HG03060 (cell line): Measurements from ENCODE around the gene ADCY6.

Experiments
- ATAC-seq: cut with Tn5 transposase; IDR thresholded peaks from one replicate; pipeline ENCODE4 v1.9.1; 2021; ENCODE audit warnings: low read depth, moderate number of reproducible peaks; ENCODE audit not compliant: unreplicated experiment

The ADCY6 gene

DNA sequence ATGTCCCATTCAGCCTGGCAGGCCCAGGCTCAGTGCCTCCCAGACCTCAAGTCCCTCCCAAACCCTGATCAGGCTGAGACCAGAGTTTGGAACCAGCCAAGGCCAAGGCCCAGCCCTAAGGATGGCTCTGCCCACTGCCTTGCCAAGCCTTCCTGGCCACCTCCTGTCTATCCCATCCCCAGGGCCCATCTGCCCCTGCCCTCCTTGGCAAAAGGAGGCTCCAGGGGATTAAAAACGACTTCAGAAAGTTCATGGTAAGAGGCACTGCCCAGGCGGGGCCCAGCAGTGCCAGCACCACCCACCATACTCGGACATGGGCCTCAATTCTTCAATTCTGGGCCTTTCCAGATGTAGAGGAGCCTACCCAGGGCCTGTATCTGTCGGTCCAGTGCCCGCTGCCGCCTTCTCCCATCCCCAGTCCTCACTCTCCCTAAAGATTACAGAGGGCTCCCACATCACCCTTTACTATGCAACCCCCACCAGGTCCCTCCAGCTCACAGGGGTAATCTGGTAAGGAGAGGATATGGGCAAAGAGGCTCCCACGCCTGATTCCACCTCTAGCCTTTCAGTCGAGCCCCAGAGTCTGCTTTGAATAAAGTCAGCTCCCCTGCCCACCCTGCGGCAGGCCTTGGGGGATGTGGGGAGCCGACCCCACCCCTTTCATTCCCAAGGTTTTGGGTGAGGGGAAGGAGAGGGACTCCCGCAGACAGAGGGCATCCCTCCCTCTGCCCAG is 932 bp downstream of the ADCY6 start:
- no peak for ATAC-seq

DNA sequence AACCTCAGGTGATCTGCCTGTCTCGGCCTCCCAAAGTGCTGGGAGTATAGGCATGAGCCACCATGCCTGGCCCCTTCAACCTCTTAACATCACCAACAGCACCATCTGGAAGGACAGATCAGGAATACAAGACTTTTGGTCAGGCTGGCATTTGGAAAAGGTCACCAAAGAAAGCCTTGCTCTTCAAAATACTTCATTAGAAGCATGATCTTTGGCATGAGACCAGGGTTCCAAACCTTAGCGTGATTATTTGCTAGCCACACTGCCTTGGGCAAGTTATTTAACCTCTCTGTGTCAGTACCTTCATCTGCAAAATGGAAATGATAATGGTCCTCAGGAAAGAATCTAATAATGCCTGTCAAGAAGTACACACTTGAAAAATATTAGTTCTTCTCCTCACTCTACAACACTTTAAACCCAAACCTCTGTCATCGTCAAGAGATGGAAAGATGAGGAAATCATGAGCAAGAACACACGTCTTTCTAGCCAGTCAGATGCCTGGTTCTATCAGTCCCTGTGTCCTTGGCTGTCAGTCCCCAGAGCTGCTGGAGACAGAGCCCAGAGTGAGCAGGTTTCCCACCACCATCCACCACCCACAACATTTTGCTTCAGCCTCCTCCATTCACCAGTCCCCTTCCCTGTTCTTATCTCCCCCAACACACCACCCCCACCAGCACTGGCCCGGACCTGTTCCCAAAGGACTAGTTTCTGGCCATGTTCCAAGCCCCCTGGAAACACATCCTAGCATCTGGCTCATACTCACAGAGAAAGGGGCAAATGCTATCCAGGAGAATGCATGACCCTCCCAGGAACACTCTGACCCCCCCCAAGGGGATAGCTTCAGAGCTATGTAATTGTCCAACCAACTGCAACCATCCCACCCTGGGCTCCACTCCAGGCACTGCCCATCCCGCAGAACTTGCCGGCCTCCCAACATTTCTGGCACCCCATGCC is 2.0 kb downstream of the ADCY6 start:
- no peak for ATAC-seq

DNA sequence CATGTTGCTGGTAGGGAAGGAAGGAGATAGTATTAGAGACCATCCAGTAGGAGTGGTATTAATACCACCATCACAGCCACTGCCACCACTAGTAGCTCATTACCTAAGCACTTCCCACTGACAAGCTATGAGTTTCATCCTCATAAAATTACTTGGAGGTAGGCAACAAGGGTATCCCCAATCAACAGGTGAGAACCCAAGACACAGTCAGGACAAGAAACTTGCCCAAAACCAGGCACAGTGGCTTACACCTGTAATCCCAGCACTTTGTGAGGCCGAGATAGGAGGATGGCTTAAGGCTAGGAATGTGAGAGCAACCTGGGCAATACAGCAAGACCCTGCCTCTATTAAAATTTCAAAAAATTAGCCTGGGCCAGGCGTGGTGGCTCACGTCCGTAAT is 5.5 kb downstream of the ADCY6 start:
- ATAC-seq, result no peak

DNA sequence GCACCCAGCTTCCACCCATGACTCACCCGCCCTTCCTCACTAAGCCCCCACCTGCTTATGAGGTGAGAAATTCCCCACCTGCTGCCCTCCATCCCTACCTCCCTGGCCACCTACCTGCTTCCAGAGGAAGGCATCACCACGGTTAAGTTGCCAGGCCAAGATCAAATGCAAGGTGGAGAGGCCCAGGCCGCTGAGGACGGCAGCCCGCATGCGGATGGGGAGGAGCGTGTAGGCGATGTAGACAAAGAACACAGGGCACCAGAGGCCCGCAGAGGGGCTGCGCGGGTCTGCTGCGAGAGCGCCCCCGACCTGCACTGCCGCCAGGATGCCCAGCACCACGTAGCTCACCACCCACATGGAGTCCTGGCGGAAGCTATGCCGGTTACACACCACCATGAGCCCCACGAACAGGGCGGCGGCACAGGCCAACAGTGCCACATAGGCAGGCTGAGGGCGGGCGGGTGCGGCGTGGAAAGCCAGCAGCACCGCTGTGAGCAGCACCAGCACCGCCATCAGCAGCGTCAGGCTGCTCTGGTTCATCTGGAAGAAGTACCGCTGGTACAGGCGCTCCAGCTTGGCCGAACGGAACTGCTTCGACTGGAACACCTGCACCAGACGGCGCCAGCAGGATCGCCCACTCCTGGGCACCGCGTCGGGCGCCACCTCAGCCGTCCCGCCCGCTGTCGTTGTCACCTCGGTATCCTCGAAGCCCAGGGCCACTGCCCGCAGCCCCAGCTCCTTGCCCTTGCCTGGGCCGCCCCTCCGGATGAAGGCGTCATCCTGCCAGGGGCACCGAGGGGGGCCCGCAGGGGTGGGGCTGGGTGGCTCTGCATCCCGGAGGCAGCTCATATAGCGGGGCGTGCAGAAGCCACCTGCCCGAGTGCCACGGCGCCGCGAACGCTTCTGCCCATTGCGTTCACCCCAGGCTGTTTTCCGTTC is 6.2 kb downstream of the ADCY6 start:
- ATAC-seq, result no peak

DNA sequence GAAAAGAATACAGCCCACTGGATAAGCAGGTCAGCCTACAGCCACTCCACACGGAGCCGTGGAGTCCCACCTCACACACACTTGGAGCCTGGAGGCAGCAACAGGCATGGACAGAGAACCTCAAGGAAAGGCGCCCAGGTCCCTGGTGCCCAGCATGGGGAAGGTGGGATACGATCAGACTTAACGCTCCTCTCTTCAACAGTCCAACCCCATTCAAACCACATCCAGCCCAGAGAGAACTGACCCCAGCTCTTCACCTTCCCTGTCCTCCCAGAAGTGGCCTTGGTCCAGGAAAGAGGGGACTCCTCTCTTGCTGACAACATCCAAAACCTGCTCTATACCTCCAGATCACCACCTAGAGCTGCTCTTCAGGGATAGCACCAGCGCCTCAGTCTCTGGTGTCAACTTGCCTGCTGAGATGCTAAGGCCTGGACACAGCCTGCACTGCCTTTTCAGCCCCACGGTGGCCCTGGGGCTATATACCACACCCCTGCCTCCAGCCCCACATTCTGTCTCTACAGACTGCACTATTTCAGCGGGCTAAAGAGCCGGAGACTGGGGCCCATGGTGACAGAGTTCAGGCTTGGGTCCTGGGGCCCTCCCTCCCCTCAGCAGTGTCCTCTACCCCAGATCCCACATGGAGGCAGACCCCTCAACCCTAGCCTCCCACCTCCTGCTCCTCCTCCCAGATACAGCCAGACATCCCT is 7.0 kb downstream of the ADCY6 start:
- no peak for ATAC-seq

DNA sequence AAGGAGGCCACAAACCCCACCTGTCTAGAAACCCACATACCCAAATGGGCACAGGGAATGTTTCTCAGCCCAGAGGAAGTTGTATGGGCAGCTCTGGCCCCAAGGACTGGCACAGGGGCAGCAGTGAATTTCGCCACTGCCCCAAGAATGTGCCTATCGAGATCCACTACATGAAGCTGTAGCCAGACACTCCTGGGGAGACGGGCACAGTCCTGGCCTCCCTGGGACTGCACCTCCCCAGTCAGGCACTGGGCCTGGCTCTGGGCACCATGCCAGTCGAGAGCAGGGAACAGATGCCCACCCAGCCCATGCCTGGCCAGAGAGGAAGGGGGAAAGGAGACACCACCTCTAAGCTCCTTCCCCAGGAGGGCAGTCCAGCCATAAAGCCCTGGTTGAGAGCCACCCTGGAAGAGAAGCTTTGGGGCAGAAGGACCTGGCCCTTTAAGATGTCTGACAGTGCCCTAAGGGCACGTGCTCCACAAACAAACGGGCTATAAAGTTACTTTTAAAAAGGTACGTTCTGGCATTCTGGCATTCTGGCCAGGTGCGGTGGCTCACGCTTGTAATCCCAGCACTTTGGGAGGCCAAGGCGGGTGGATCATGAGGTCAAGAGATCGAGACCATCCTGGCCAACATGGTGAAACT is 8.4 kb downstream of the ADCY6 start:
- no peak for ATAC-seq

DNA sequence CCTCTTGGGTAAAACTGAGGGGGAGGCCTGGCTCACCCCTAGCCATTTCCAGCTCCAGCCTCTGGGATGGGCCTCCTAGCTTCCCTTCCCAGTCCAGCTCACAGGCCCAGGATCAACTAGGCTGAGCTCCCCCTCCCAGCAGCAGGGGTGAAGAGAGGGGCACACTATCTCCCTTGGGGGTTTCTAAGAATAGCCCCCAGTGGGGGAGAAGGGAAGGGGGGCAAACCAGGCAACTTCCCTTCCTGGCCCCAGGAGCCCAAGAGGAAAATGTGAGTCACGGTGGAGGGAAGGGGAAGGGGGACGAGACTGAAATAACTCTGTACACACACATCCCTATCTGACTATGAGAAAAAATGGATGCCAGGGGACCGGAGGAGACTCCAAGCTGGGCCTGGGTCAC is 9.0 kb downstream of the ADCY6 start:
- no peak for ATAC-seq

DNA sequence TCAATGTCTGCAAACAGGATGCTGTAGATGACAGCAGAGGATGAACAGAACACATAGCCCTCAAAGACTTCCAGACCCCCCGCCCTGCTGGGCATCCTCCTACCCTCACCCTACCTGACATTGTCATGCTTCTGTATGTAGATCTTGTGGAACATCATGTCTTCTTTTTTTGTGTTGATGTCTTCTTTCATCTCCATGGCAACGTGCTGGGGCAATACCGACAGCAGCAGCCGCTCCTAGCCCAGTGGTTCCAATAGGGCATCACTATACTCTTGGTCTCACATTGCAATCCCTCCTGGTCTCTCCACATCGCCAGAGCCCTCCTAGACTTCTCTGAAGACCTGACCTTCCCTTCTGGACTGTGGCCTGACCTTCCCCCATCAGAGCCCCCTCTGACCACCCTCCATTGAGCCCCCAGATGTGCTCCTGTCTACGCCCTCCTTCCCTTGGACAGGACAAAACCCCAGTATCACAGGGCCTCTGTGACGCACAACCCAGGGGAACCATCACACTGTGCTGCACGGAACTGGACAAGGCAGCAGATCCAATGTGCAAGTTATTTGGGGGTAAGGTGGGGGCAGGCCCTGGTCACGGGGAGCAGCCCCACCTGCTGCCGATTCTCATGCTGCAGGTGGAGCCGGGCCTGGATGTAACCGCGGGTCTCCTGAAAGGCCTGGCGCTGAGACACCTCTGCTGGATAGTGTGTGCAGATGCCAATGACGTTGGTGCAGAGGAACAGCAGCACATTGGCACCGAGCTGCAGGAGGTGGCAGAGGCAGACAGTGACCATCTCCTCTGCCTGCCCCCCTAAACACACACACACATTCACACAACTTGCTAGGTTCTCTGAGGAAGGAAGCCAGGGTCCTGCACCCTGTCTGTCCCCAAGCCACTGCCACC is 11.1 kb downstream of the ADCY6 start:
- no peak for ATAC-seq

DNA sequence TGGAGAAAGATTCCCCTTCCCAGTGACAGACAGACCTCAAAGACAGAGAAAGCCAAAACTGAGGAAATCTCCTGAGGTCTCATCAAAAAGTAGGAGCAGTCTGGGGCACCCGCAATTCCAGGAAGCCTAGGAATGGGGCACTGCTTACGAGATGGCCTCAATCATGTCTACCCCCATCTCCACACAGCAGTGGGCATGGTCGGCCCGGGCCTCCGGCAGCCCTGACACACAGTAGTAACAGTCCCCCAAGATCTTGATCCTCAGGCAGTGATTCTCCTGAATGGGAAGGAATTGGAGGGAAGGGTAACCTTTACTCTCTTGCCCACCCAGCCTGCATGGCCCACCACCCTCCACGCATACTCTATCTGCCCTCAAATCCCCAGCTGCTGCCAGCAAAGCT is 11.9 kb downstream of the ADCY6 start:
- no peak for ATAC-seq

DNA sequence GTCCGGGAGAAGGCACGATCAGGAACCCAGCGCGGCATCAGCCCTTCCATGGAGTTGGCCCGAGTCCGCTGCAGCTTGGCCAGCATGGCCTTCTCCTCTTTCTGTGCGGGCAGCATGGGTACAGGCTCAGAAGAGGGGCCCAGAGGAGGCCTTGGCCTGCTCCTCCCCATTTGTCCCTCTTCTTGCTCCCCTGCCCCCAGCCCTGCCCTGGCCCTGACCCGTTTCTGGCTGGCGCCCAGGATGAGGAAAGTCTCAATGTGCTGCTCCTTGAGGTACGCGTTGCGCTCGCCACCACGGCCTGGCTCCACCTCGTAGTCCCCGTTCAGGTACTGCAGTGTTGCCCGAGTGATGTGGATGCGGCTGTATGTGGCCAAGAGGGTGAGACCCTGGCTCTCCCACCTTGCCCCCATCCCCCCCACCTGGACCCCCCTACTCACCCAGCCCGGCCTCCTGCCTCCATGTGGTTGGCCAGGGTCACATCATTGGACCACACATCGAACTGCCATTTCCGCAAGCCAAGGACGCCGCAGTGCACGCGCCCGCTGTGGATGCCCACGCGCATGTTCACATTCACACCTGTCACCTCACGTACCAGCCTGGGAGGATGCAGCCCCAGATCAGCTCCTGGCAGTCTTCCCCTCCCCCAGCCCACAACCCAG is 12.8 kb downstream of the ADCY6 start:
- no peak for ATAC-seq

DNA sequence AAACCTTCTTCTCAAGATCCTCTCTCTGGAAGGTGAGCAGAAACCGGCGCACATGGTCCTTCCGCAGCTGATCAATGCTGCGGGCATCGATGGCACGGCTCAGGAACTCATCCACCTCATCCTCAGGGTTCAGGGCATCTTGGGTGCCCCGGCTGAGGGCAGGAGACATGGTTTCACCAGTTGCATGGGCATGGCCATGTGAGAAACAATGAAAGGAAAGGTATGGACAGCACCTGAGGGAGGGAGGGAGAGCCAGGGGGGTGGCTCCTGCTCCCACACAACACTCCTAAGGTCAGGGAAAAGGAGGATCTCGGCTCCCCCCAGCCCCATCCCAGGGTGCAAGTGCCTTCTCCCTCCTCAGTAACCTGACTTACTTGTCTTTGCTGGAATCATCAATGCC is 13.6 kb downstream of the ADCY6 start:
- ATAC-seq, result no peak

DNA sequence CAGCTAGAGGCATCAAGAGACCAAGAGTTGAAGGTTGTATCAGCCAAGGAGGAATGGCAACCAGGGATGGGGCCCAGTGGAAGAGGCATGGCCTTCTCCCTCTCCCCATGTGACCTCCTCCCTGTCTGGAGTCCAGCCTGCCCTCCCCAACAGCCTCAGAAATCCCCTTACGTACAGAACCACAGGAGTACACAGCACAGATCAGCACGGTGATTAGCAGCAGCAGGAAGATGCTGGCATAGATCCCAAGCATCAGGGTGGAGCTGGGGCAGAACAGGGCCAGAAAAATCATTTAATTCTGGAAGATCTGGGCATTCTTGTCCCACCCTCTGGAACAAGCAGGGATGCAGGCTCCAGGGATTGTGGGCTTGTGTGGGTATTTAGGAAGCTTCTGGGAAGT is 14.4 kb downstream of the ADCY6 start:
- no peak for ATAC-seq

DNA sequence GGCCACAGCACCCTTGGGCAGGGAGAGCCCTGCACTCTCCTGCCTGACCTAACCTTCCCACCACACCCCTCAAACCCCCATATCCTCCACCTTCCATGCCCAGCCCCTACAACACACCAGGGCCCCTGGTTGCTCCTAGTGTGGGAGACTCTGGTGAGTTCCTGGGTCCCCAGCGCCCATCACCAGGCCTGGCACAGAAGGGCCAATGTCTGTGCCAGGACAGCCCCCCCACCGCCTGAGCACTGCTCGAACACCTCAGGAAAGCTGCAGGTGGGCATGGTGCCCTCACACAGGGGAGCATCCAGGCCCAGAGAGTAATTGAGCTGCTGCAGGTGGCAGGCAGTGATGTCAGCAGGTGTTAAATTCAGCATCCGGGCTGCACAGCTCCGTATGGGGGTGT is 15.2 kb downstream of the ADCY6 start:
- ATAC-seq, result no peak

DNA sequence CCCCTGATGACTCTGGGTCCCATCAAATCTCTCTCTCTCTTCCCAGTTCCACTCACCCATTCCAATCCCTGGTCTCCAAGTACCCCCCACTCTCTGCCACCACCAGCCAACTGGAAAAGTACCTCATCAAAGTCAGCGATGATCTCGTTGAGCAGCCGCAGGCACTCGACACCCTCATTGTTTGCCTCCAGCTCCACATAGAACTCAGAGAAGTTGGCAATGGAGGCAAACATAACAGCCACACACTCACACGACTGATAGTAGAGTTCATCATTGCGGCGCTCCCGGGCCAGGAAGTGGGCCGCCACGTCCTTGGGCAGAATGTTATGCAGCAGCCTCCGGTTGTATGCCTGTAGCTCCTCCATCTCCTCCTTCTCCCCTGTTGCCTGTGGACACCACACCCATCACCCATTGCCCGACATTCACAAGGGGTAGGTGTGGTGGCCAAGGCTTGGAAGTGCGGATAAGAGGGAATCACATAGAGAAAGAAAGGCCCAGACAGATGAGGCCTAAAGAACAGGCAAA is 17.2 kb downstream of the ADCY6 start:
- no peak for ATAC-seq

DNA sequence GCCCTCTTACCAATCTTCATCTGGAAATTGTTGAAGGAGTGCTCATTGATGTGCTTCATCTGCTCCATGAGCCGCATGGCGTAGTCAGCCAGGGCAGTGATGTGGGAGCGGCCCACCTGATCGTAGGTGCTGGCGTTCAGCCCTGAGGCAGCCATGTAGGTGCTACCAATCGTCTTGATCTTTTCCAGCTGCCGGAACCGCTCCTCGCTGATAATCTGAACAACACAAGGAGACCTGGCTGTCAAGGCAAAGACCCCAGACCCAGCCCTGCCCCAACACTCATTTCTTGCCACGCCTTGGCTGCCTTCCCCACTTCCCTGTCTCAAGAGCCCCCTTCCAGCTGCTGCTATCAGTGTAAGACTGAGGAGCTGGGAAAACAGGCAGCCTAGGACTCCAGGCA is 18.1 kb downstream of the ADCY6 start:
- ATAC-seq, result no peak

DNA sequence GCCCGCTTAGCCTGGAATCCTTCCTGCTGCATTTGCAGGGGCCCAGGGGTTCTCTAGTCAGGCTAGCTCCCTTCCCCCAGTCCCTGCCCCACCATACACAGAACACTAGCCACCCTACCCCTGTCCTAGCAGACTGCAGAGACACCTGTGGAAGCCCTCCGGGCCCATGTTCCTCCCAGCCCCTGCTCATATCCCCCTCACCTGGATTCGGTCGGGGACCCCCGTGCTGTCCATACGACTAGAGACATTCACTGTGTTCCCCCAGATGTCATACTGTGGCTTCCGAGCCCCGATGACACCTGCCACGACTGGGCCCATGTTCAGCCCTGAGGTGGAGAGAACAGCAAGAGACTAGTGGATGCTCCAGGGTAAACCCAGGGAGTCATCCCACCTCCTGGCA is 20.2 kb downstream of the ADCY6 start:
- no peak for ATAC-seq

DNA sequence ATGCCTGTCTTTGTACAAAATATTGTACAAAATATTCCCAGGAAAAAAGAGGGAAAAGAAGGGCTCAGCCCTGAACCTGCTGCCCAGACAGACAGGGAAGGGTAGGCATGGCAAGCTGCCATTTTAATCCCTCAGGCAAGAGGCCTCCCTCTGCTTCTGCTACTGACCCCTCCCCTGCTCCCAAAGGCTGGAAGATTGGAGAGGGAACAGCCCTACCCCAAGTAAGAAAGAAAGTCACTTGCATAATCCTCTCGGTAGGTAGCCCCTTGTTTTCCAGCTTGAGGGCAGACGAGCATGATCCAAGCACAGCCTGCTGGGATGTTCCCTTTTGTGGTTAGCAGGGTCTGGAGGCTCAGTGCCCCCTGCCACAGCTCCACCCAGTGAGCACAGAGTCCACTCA is 20.7 kb downstream of the ADCY6 start:
- ATAC-seq, result no peak

DNA sequence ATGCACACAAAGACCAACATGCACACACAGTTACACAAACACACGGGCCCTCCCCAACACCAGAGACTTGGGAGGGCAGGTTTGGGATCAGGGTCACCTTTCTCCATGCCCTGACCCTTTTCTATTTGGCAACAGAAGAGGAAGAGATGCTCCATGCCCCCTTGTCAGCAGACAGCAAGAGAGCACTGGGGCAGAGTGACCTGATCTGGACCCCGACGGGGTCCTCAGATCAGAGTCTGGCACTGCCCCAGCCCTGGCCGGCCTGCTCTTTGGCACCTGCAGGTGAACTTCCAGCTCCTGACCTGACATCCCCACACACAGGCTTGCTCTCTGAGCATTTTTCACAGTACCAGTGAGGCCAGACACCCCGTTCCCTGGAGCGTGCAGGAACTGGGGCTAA is 21.4 kb downstream of the ADCY6 start:
- no peak for ATAC-seq
